GM19372 (cell line): ENCODE results near the gene MCOLN3.
"Not testable (repeated sequence)": the region's sequence is repeated elsewhere in the genome, so short reads cannot be mapped to it uniquely, and the experiment has no call there.

Source experiments
- ATAC-seq: cut with Tn5 transposase; IDR thresholded peaks from one replicate; pipeline ENCODE4 v1.9.1; 2021; ENCODE audit warnings: mild to moderate bottlenecking, low read depth, moderate library complexity; ENCODE audit not compliant: unreplicated experiment

The MCOLN3 gene

GRCh38 chr1:85049735-85050166 lies 1.5 kb upstream of the MCOLN3 start:
- ATAC-seq: no peak

GRCh38 chr1:85047472-85048295 lies 616 bp downstream of the MCOLN3 start:
- ATAC-seq: peak; percentile 57

- no peak for ATAC-seq
Observed at GRCh38 chr1:85047144-85047471, 1.2 kb downstream of the MCOLN3 start.

GRCh38 chr1:85042413-85042812 lies 5.9 kb downstream of the MCOLN3 start:
- no peak for ATAC-seq

GRCh38 chr1:85041793-85042192 lies 6.5 kb downstream of the MCOLN3 start:
- no peak for ATAC-seq

GRCh38 chr1:85033221-85033620 lies 15.1 kb downstream of the MCOLN3 start:
- no peak for ATAC-seq

DNA sequence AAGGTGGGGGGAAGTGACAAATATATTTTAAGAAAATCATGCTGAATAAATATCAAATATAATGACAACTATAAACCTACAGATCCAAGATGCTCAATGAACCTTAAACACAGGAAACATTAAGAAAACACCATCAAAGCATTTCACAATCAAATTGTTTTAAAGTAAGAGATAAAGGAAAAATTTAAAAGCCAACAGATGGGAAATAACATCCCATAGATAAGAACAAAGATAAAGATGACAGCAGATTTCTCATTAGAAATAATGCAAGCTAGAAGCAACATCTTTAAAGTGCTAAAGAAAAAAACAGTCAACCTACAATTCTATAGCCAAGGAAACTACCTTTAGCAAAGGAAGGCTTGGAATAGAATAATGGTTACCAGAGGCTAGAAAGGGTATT lies 17.8 kb downstream of the MCOLN3 start:
- no peak for ATAC-seq

GRCh38 chr1:85028151-85028550 lies 20.1 kb downstream of the MCOLN3 start:
- ATAC-seq: no peak

- peak; percentile 87 for ATAC-seq
Observed at GRCh38 chr1:85027242-85027983, 20.9 kb downstream of the MCOLN3 start.

- ATAC-seq: no peak
Observed at GRCh38 chr1:85025940-85026339, 22.4 kb downstream of the MCOLN3 start.

DNA sequence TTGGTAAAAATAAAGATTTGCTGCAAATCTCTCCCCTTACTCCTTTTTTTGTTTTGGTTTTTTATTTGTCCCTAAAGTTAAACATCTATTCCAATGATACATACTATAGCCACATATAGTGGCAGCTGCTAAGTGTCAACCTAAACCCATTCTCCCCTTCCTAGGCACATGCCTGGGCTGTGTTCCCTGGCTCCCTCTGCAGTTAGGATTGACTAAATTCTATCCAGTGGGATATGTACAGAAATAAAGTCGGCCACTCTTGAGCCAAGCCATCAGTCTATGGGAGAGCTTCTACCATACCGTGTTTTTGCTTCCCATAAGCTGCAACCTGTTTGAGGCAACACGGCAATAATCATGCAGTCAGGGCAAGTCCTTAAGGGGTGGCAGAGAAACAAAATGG lies 23.6 kb downstream of the MCOLN3 start:
- no peak for ATAC-seq

DNA sequence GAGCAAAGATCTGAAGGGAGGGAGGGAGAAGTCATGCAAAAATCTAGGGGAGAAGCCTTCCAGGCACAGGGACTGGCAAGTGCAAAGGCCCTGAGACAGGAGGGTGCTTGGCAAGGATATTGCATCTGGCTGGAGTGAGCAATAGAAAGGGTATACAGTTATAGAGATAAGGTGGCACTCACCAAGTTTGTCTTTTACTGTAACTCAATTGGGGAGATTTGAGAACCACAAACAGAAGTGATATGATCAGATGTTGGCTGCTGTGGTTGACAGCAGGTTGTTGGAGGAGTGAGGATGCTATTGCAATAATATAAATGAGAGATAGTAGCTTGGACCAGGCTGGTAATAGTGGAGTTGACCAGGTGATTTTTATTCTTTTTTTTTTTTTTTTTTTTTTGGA lies 25.6 kb downstream of the MCOLN3 start:
- no peak for ATAC-seq

GRCh38 chr1:85019994-85020393 lies 28.3 kb downstream of the MCOLN3 start:
- no peak for ATAC-seq

DNA sequence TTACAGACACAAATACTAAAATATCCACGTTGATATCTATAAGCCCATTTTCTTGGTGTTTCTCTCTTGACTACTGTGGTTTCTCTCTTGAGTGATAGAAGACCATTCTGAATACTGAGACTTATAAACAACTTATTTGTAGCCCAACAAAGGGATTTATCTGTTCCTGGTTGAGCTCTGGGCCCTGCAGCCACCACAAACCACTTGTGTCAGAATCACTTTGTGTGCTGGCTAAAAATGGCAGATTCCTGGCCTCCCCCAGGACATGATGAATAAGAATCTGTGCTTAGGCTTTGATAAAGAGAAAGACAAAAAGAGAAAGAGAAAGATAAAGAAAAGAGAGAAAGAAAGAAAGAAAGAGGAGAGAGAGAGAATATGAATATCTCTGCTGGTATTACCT lies 32.5 kb downstream of the MCOLN3 start:
- no peak for ATAC-seq

DNA sequence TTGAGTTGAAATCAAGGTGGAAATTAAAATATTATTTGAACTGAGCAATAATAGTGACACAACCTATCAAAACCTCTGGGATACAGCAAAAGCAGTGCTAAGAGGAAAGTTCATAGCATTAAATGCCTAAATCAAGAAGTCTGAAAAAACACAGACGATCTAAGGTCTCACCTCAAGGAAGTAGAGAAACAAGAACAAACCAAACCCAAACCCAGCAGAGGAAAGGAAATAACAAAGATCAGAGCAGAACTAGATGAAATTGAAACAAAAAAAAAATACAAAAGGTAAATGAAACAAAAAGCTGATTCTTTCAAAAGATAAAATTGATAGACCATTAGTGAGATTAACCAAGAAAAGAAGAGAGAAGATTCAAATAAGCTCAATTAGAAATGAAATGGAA lies 42.7 kb downstream of the MCOLN3 start:
- not testable (repeated sequence) for ATAC-seq

DNA sequence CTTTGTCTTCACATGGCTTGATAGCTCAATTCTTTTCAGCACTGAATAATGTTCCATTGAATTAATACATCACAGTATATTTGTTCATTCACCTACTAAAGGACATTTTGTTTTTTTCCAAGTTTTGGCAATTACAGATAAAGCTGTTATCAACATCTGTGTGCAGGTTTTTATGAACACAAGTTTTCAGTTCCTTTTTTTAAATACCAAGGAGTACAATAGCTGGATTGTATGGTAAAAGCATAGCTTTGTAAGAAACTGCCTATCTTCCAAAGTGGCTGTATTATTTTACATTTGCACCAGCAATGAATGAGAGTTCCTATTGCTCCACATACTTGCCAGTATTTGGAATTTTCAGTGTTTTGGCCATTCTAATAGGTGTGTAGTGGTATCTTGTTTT lies 46.6 kb downstream of the MCOLN3 start:
- no peak for ATAC-seq

DNA sequence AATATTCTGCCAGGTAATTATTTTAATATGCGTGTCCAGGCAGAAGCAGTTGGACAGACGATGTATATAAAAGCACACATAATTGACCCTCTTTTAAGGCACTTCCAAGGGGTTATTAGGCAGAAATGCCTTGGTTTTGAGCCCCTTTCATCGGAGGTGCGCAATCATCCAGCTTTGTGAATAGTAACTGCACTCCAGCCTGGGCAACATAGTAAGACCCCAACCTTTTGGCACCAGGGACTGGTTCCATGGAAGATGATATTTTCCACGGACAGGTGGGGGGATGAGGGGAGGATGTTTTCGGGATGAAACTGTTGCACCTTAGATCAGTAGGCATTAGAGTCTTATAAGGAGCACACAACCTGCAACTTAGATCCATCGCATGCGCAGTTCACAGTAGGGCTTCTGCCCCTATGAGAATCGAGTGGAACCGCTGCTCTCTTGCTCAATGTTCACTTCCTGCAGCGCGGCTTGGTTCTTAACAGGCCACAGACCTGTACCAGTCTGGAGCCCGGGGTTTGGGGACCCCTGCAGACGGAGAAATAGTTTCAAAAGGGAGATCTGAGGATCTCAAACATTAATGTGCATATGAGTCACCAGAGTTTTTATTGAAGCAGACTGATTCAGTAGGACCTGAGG lies 49.5 kb downstream of the MCOLN3 start:
- ATAC-seq: no peak

DNA sequence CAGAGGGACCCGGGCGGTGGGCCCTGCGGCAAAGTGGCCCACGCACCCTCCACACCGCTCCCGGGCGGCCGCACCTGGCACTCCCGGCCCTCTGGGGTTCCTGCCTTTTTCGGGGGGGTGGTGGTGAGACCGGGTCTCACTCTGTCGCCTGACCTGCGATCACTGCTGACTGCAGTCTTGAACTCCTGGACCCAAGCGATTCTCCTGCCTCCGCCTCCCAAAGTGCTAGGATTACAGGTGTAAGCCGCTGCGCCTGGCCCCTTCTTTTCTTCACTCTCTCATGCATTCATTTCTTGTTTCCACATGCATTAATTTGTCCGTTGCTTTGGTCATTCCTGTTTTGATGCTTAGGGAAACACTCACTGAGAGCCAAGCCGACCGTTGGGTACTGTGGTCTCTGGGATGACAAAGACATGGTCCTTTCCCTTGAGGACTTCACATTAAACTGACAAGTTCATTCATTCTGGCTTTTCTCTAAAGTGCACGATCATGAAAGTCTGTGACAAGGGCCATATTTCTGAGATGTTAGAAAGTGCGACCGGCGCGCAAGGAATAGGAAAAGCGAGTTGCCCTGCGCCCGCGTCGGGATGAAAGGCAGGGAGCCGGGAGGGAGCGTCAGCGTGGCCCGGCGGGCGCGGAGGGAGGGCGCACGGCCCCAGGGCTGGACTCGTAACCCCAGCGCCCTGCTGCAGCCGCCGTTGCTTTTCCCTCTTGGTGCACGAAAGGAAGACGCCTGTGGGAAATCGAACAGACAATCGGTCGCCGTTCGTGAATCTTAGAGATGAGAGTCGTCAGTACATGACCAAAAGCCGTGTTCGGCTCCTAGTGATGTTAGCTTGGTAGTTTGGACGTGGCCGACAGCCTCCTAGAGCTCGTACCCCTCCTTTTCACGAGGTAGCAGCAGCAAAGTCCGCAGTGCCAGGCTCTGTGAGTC lies 50.4 kb downstream of the MCOLN3 start:
- peak; percentile 0 for ATAC-seq

DNA sequence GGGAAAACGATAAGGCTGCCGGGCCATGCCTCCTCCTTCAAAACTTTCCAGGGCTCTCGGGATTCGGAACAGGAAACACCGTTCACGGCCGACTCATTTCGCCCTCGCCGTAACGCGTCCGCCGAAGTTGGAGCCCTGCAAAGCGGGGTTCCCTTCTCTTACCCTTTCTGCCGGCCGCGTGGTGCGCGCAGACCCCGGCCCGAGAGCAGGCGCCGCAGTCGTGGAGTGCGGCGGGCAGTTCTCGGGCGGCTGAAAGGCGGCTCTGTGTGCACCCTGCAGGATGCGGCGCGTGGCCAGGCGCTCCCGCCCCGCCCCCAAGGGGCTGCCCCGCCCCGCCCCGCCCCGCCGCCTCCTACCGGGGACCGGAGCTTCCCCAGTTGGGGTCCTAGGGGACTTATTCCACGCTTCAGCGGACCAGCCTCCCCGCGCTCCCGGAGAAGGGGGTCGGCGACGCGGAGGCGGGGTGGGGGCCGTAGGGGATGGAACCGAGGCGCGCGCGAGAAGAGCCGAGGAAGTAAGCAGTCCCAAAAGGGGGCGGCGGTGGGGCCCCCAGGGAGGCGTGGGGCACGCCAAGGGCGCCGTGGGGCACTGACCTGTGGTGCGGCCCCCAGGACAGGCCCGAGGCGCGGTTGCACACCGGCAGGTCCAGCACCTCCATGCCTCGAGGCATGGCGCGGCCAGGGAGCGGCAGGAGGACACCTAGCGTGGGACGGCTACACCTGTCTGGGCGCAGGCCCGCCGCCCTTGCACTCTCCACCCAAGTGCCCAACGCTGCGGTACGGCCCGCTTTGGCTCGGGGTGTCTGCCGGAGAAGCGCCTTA lies 51.2 kb downstream of the MCOLN3 start, which contains the start of gene MCOLN2:
Gene MCOLN2, minus strand, starts transcription at position 268 of the 821 bp plus-strand sequence. Its CDS starts 241 bp downstream, at position 27.
- peak; percentile 41 for ATAC-seq
